NOMO-1 treated with dmso at 0.1 percent for 144 hours (cell line): ENCODE results near the gene ARVCF.

ENCODE experiments used
- DNase-seq: peaks from one replicate; lab custom pipeline; 2025; ENCODE audit not compliant: unreplicated experiment; lab: John Stamatoyannopoulos, UW

The ARVCF gene

DNA sequence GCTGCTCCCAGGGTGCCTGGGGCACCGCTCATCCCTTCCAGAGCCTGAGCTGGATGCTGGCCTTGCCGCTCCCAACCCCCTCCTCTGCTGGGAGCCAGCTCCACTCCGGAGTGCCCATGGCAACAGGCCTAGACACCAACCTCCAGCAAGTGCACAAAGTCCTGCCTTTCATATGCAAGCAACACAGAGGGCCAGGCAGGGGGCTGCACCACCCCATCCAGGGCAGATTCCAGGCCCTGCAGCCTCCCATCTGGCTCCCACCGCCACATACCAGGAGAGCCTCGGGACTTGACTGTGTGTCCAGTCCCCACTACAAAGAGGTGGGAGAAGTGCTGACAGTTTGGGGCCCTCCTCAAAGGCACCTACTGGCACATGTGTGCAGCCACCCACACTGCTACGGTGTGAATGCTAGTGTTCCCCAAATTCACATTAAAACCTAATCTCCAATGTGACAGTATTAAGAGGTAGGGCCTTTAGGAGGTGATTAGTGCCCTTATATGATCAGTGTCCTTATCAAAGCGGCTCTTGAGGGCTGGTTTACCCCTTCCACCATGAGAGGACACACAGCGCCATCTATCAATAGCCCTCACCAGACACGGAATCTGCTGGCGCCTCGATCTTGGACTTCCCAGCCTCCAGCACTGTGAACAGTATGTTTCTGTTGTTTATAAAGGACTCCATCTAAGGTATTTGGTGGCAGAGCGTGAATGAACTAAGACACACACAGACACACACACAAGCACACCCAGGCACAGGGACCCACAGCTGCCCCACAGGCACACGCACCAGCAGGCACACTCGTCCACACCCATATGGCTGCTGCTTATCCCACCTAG lies 16.2 kb downstream of the ARVCF start:
- no peak for DNase-seq

GRCh38 chr22:19998991-19999820 lies 17.4 kb downstream of the ARVCF start:
- DNase-seq, result no peak

- no peak for DNase-seq
Observed at GRCh38 chr22:19998232-19998951, 18.2 kb downstream of the ARVCF start.

- DNase-seq, result no peak
Observed at GRCh38 chr22:19997561-19998231, 18.9 kb downstream of the ARVCF start.

GRCh38 chr22:19996694-19997384 lies 19.8 kb downstream of the ARVCF start:
- no peak for DNase-seq

- DNase-seq, result no peak
Observed at GRCh38 chr22:19995611-19996339, 20.8 kb downstream of the ARVCF start.

GRCh38 chr22:19994851-19995610 lies 21.6 kb downstream of the ARVCF start:
- no peak for DNase-seq

- no peak for DNase-seq
Observed at GRCh38 chr22:19993926-19994325, 22.7 kb downstream of the ARVCF start.

DNA sequence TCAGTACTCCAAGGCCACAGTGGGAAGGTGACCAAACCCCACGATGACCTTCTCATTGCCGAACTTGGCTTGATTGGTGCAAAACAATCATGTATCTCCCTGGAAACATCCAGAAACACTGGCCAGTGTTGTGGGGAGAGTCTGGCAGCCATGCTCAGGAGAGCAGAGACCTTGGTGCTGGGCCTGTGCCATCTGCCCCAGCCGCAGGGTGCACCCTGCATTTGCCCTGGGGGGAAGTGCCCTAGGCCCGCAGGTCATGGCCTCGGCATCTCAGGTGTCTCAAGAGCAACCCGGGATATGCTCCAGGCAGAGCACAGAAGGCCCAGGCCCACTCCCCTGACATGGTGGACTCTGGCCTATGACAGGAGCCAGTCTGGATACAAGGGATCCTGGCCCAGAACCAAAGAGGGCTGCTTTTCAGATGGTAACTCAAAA lies 23.7 kb downstream of the ARVCF start:
- no peak for DNase-seq

DNA sequence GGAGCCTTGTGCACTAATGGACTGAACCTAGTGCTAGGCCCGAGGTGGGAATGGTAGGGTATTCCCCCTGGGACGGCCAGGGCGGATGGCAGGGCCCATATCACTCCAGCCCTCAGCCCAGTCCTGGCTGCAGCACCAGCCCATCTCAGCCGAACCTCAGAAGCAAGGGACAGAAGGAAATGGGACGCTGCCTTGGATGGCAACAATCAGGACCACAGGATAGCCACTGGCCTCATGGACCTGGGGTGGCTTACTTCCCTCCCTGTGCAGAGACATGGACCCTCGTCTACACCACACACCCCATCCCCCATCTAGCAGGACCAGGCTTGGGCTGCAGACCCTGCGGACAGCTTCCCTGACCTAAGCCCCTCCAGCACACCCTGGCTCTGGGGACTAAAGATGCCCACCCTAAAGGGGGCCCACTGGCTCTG lies 24.1 kb downstream of the ARVCF start:
- no peak for DNase-seq

DNA sequence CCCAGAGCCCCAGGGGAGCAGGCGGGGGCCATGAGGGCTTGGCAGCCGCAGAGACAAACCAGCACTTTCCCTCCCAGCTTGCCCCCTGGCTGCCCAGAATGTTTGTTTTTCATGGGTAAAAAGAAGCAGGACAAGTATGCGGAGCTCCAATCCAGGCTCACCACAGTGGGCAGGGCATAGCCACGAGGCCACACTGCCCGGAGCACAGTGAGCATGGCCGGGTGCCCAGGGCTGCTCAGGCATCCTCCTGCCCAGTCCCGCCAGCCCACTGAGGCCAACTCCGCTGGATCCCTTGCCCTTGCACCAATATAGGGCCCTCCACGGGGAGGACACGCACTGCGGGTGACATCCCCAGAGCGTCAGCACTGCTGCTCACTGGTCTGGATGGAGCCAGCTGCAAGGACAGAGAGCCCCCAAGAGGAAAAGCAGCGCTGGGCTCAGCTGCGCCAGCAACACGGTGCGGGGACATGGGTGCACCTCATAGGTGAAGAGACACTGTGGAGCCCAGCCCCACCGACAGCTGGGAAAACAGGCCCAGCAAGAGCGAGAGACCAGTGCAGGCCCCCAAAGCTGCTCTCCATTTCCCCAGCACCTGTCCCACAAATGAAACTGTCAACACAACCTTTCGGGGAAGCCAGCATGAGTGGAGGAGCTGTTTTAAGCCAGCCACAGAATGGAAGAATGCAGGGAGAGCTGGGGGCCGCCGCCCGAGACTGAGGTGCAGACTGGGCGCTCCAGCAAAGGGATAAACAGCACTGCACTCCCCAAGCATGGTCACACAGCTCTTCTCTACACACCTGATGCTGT lies 24.8 kb downstream of the ARVCF start:
- DNase-seq, result no peak

DNA sequence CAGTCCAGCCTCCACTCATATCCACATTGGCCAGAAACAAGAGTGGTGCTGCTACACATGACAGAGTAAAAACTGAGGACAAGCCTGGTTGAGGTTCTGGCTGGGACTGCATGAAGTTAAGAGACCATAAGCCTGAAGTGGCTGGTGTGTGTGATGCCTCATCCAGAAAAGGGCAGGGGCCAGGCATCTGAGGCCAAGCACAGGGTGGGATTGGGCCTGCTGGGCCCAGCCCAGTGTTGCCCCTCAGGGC lies 25.3 kb downstream of the ARVCF start:
- no peak for DNase-seq

DNA sequence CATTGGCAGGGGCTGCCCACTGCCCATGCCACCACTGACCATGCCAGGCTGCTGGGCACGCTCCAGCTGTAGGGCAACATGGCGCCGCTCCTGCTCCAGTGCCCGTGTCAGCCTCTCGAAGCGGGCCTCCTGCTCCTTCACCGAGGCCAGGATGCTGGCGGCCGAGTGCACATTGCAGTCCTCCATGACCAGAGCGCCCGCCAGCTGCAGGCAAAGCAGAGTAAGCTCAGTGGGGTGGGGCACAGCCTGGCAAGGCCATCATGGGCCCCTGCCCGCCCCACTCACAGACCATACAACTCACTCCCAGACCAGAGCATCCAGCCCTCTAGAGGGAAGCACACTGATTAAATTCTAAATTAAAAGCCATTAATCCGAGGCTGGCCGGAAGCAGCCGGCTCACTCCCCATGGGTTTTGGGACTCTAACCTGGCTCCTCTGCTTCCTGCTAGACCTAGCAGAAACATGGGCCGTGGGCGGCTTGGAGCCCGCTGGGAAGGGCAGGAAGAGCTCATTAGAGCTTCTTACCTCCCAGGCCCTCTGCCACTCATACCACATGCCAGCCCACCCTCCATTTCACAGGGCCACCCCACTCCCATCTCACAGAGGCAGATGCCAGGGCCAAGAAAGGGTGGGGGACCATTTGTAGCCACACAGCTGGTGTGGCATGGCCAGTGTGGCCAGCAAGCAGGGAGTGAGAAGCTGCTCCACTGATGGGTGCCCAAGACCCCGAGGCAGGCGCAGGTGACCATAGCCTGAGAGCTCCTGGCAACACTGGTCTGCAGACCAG lies 25.8 kb downstream of the ARVCF start:
- DNase-seq, result no peak

DNA sequence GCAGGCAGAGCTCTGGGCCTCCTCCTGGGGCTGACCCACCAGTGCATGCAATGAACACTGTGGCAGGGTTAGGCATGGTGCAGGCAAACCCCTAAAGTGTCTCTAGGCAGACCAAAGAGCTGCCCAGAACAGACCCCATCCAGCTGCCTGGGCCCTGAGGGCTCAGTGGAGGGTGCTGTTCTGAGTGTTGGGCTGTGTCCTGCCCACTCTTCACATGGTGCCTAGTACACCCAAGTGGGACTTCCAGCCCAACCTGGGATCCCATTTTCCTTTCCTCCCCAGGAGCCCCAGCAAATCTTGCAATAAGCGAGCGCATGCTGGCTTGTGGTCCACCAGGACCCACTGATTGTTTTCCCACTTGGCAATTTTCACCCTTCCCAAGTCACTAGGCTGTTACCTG lies 26.4 kb downstream of the ARVCF start:
- DNase-seq, result no peak

- DNase-seq, result no peak
Observed at GRCh38 chr22:19989725-19990067, 26.9 kb downstream of the ARVCF start.

- DNase-seq, result no peak
Observed at GRCh38 chr22:19988965-19989724, 27.5 kb downstream of the ARVCF start.

GRCh38 chr22:19988331-19988808 lies 28.3 kb downstream of the ARVCF start:
- no peak for DNase-seq
